K562 (cell line): ENCODE data around the gene COX6A2. TPM values are rescaled to one million over a fixed set of nuclear protein-coding genes. Genes with fewer than 3 reads are reported as not detected.

Source experiments
- ATAC-seq: fragments of 200-7000 bp; cut with Tn5 transposase; 3 replicates; pipeline ENCODE4 v1.9.1; 2020; ENCODE audit warnings: moderate library complexity
- BruUV-seq: library from RNA; stranded (reverse); fragments of 400-500 nt; replicated peaks from 2 replicates; lab custom pipeline; 2021; lab: Mats Ljungman, UMichigan
- CTCF ChIA-PET: fragments of 300-600 bp; formaldehyde crosslinking; extraction: SDS; loops from one replicate; lab custom pipeline; 2021; ENCODE audit warnings: low intra/inter-chr PET ratio; lab: Yijun Ruan, JAX
- POLR2A ChIA-PET: fragments of 300-600, 350-650 bp; sonication (Branson Sonifier 250); formaldehyde crosslinking; extraction: SDS; loops from one replicate; lab custom pipeline; 2021; ENCODE audit warnings: antibody characterized with exemption, inconsistent platforms; lab: Yijun Ruan, JAX
- DNase-seq, 4 experiments: peaks; one replicate each; pipeline versions ENCODE4 v3.0.0 to v3.0.0-alpha.2; 2011 to 2018; ENCODE audit warnings: low spot score in 3 of 4, mixed read lengths in 3 of 4; ENCODE audit errors: extremely low read depth in 1 of 4
- FAIRE-seq: peaks from 2 replicates; lab custom pipeline; 2011; peaks lifted over from hg19 to GRCh38; lab: Jason Lieb, UNC
- H2AFZ ChIP-seq: 2 replicates; pipeline ENCODE4 v1.6.0; 2011; ENCODE audit warnings: low read depth, low read length, control low read depth, inconsistent platforms
- H3K27ac ChIP-seq: fragments of 200-600 bp; 3 replicates; pipeline ENCODE4 v1.8.0; 2011; ENCODE audit warnings: low read depth, mild to moderate bottlenecking, control low read depth, inconsistent platforms, low read length, moderate library complexity, mixed read lengths; ENCODE audit errors: extremely low read depth
- H3K27me3 ChIP-seq, 2 experiments: fragments of 300-600 bp in 1 of 2; 2 replicates in 1 of 2; 3 replicates in 1 of 2; pipeline versions ENCODE4 v1.6.0 to v1.8.0; 2011; ENCODE audit warnings: inconsistent platforms in 2 of 2, low read length in 2 of 2, mild to moderate bottlenecking in 1 of 2, mixed read lengths in 1 of 2, moderate library complexity in 1 of 2; ENCODE audit not compliant: control insufficient read depth in 2 of 2, insufficient read depth in 2 of 2
- H3K36me3 ChIP-seq: fragments of 300-600 bp; 3 replicates; pipeline ENCODE4 v1.8.0; 2011; ENCODE audit warnings: mild to moderate bottlenecking, low read length, inconsistent platforms; ENCODE audit not compliant: control insufficient read depth, insufficient read depth
- H3K4me1 ChIP-seq, 2 experiments: fragments of 200-600 bp in 1 of 2; replicated peaks in 1 of 2; 2 replicates in 1 of 2; 3 replicates in 1 of 2; pipeline versions ENCODE4 v1.5.1 to v1.8.0; 2011; ENCODE audit warnings: inconsistent platforms in 2 of 2, low read length in 2 of 2, mild to moderate bottlenecking in 1 of 2, mixed read lengths in 1 of 2, moderate library complexity in 1 of 2; ENCODE audit not compliant: control insufficient read depth in 2 of 2, insufficient read depth in 2 of 2
- H3K4me2 ChIP-seq: 2 replicates; pipeline ENCODE4 v1.6.1; 2011; ENCODE audit warnings: low read length, control low read depth, inconsistent platforms, mixed read lengths; ENCODE audit not compliant: insufficient read depth
- H3K4me3 ChIP-seq: fragments of 200-600 bp; sonication (generic), shearing (Covaris generic); 2 replicates; pipeline ENCODE4 v1.5.1; 2016; ENCODE audit warnings: control low read depth, inconsistent platforms
- H3K79me2 ChIP-seq: fragments of 200-600 bp; 3 replicates; pipeline ENCODE4 v1.8.0; 2011; ENCODE audit warnings: low read length, inconsistent platforms; ENCODE audit not compliant: control insufficient read depth, insufficient read depth
- H3K9ac ChIP-seq, 2 experiments: 2 replicates each; pipeline versions ENCODE4 v1.6.0 to v1.6.1; 2011; ENCODE audit warnings: low read depth in 2 of 2, low read length in 2 of 2, control low read depth in 1 of 2, inconsistent platforms in 1 of 2, mild to moderate bottlenecking in 1 of 2, mixed read lengths in 1 of 2; ENCODE audit not compliant: insufficient read depth in 1 of 2
- H3K9me1 ChIP-seq: one replicate; pipeline ENCODE4 v1.6.0; 2011; ENCODE audit warnings: inconsistent platforms, mild to moderate bottlenecking, low read length, moderate library complexity; ENCODE audit not compliant: control insufficient read depth, insufficient read depth
- H3K9me3 ChIP-seq: replicated peaks from 2 replicates; pipeline ENCODE4 v1.5.1; 2011; ENCODE audit warnings: low read depth, low read length, inconsistent platforms; ENCODE audit not compliant: control insufficient read depth, insufficient read depth
- H4K20me1 ChIP-seq: replicated peaks from 2 replicates; pipeline ENCODE4 v1.6.1; 2011; ENCODE audit warnings: low read length, inconsistent platforms, mixed read lengths; ENCODE audit not compliant: control insufficient read depth, insufficient read depth
- MIER1 ChIP-seq: fragments of 450-650 bp; IDR thresholded peaks from 2 replicates; pipeline ENCODE4 v1.6.1; 2016; ENCODE audit warnings: antibody characterized with exemption, mild to moderate bottlenecking, low read depth
- RBM39 ChIP-seq: fragments of 200-400 bp; formaldehyde crosslinking; optimal IDR thresholded peaks from 2 replicates; pipeline ENCODE3; 2018; ENCODE audit warnings: low read depth, low read length
- ZBED1 ChIP-seq: IDR thresholded peaks from 2 replicates; pipeline ENCODE4 v1.6.1; 2014
- ZNF57 ChIP-seq: fragments of 450-650 bp; formaldehyde crosslinking; IDR thresholded peaks from 2 replicates; pipeline ENCODE4 v1.4.0; 2020; ENCODE audit warnings: mild to moderate bottlenecking, moderate library complexity
- WGBS: fragments of 100-300 bp; shearing (Covaris generic); methylation state at CpG from one replicate; pipeline ENCODE4 v1.1.6; 2016; ENCODE audit warnings: low coverage, mixed read lengths; ENCODE audit not compliant: insufficient coverage; ENCODE audit errors: missing lambda C conversion rate; 5-methylcytosine and 5-hydroxymethylcytosine counted together
- in situ Hi-C: fragments of 300-500 bp; cut with MboI; formaldehyde crosslinking; loops from 4 replicates; pipeline ENCODE4 v1.15.0; 2018; ENCODE audit warnings: inconsistent platforms, mixed read lengths
- intact Hi-C: fragments of 100-400 bp; cut with micrococcal nuclease; formaldehyde crosslinking; loops from 2 replicates; pipeline ENCODE4 v1.14.2; 2022
- polyA plus RNA-seq, 8 experiments: library from polyadenylated mRNA; depleted of rRNA in 4 of 8; stranded (reverse) in 5 of 8; unstranded in 3 of 8; fragments of >200 nt; fragmentation: Nextera tagmentation in 2 of 8; fragmentation: Illumina TruSeq in 1 of 8; extraction: Ambion mirVana in 2 of 8; extraction: Trizol in 1 of 8; gene quantifications; 2 replicates each; pipeline versions ENCODE4 v1.2.1 to v1.2.3, GENCODE V29; 2011 to 2014; ENCODE audit warnings: inconsistent platforms in 1 of 8, missing spikeins in 1 of 8
- total RNA-seq, 7 experiments: library from RNA; depleted of rRNA in 6 of 7; stranded (reverse); fragments of >200 nt in 6 of 7; fragmentation: Illumina TruSeq in 2 of 7; extraction: Trizol in 2 of 7; gene quantifications; 2 replicates each; pipeline versions ENCODE4 v1.2.1 to v1.2.3, GENCODE V29; 2011 to 2021; ENCODE audit warnings: low replicate concordance in 1 of 7
- TF ChIP-seq, protein P1 (sequence below): fragments of 450-650 bp; IDR thresholded peaks from 2 replicates; pipeline ENCODE4 v1.6.1; 2017; ENCODE audit warnings: antibody characterized with exemption, mild to moderate bottlenecking

Gene COX6A2
- total and polyA plus RNA-seq, 9 of the 15 experiments (the other 6 are each of a cell fraction or from before 2014, with no cell fraction given), result not detected

DNA sequence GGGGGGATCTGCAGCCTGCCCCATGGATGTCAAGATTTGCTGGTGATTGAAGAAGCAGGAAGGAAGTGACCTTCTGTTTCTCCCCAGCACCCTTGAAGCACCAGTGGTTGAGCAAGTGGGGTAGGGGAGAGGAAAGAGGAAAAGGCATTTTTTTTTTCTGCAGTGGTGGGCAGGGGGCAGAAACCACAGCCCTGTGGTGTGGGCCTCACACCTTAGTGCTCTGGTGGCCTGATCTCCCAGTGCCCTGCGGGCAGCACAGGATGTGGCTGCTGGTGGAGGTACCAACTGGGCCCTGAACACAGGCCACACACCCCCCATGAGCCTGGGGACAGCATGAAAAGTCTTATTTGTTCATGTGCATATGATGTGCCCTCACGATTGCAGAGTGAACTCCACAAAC, 28.0 kb downstream of the COX6A2 start:
- ChIA-PET CTCF (no interaction called here), POLR2A (interaction anchor here (1.0 kb wide), 1 partner anchor 10 kb away, joined by 3 read pairs; no protein-coding TSS in a partner anchor)
- intact Hi-C loops, result loop anchor here (5.0 kb wide), 1 partner anchor 52 kb away; no protein-coding TSS in a partner anchor
- H3K9me3 ChIP-seq, result no peaks in the 10 kb centered on the region
- no peaks in the 10 kb centered on the region for H3K36me3 ChIP-seq
- BruUV-seq, result no TSS peak
- H3K27me3 ChIP-seq, result no peaks in the 10 kb centered on the region
- WGBS, result 14% methylated on average over 2 of the region's 2 CpGs
- H3K27ac ChIP-seq, result no peak overlapping the region
- FAIRE-seq (no peak), ATAC-seq (no peak), DNase-seq (no peak)
- in situ Hi-C loops, result no loop called here
- H3K9ac ChIP-seq, result no peak overlapping the region
- H3K9me1 ChIP-seq, result no peaks in the 10 kb centered on the region
- H2AFZ ChIP-seq, result no peak overlapping the region
- H4K20me1 ChIP-seq, result no peaks in the 10 kb centered on the region
- TF ChIP-seq, protein P1, sequence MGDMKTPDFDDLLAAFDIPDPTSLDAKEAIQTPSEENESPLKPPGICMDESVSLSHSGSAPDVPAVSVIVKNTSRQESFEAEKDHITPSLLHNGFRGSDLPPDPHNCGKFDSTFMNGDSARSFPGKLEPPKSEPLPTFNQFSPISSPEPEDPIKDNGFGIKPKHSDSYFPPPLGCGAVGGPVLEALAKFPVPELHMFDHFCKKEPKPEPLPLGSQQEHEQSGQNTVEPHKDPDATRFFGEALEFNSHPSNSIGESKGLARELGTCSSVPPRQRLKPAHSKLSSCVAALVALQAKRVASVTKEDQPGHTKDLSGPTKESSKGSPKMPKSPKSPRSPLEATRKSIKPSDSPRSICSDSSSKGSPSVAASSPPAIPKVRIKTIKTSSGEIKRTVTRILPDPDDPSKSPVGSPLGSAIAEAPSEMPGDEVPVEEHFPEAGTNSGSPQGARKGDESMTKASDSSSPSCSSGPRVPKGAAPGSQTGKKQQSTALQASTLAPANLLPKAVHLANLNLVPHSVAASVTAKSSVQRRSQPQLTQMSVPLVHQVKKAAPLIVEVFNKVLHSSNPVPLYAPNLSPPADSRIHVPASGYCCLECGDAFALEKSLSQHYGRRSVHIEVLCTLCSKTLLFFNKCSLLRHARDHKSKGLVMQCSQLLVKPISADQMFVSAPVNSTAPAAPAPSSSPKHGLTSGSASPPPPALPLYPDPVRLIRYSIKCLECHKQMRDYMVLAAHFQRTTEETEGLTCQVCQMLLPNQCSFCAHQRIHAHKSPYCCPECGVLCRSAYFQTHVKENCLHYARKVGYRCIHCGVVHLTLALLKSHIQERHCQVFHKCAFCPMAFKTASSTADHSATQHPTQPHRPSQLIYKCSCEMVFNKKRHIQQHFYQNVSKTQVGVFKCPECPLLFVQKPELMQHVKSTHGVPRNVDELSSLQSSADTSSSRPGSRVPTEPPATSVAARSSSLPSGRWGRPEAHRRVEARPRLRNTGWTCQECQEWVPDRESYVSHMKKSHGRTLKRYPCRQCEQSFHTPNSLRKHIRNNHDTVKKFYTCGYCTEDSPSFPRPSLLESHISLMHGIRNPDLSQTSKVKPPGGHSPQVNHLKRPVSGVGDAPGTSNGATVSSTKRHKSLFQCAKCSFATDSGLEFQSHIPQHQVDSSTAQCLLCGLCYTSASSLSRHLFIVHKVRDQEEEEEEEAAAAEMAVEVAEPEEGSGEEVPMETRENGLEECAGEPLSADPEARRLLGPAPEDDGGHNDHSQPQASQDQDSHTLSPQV, result no peak
- TF ChIP-seq ZBED1 (no peak), ZNF57 (CRISPR knock-in tag) (no peak), RBM39 (no peak), MIER1 (no peak)
- peaks cover 3 to 17% of the 10 kb centered on the region in 2 experiments; a peak in 2 of 5 replicates for H3K4me1 ChIP-seq
- H3K4me2 ChIP-seq, result no peak overlapping the region
- H3K4me3 ChIP-seq, result no peak overlapping the region
- H3K79me2 ChIP-seq, result peaks cover 4% of the 10 kb centered on the region; the same call in 2 of the 3 replicates
